ENCODE data around the gene SFMBT2.

DNA sequence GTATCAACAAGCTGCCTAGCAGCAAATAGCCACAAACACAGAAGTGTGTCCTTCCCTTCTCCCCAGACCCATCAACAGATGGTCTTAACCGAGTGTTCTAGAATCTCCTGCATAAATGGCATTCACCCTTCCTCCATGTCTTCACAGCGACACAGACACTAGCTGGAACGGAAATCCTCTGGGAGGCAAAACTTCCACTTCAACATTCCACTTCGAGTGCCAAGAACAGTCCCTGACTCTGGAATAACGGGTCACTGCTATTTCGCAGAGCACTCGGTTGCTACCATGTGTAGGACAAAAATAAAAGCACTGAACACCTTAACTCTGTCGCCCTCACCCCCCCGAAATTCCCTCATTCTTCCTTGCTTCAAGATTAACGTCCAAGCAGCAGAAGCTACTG lies 65.1 kb downstream of the SFMBT2 start:
- TF ChIP-seq CTCF (conservative IDR thresholded peaks at IDR 0.05; ENCODE audit: low read depth, low read length) (no peak), POLR2A (IDR thresholded peaks at IDR 0.05; ENCODE audit: low read depth, low read length) (no peak), MAFK (IDR thresholded peaks at IDR 0.05; ENCODE audit: low read depth, low read length) (no peak)
- TF ChIP-seq, protein P1, sequence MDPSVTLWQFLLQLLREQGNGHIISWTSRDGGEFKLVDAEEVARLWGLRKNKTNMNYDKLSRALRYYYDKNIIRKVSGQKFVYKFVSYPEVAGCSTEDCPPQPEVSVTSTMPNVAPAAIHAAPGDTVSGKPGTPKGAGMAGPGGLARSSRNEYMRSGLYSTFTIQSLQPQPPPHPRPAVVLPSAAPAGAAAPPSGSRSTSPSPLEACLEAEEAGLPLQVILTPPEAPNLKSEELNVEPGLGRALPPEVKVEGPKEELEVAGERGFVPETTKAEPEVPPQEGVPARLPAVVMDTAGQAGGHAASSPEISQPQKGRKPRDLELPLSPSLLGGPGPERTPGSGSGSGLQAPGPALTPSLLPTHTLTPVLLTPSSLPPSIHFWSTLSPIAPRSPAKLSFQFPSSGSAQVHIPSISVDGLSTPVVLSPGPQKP (IDR thresholded peaks at IDR 0.05; ENCODE audit: borderline replicate concordance, low read depth, low read length): no peak

All from IMR-90 (cell line).